ENCODE results near the gene ABCG4.
"Not testable (repeated sequence)": the region's sequence is repeated elsewhere in the genome, so short reads cannot be mapped to it uniquely, and the experiment has no call there.

Gene ABCG4

GRCh38 chr11:119198925-119199324 lies 50.1 kb downstream of the ABCG4 start:
- H3K4me1 Mint-ChIP-seq = no peaks in the 10 kb centered on the region
- H3K9me3 Mint-ChIP-seq = no peaks in the 10 kb centered on the region

GRCh38 chr11:119201236-119201635 lies 52.4 kb downstream of the ABCG4 start:
- H3K4me3 Mint-ChIP-seq, ATAC-seq, DNase-seq, H3K9me3 Mint-ChIP-seq, H3K27me3 Mint-ChIP-seq, H3K27ac Mint-ChIP-seq: not testable (repeated sequence)
- H3K4me1 Mint-ChIP-seq = peaks cover 12% of the 10 kb centered on the region

More at GRCh38 chr11:119198925-119199324, 50.1 kb downstream of the ABCG4 start:
- Mint-ChIP-seq H3K27me3 (no peaks in the 10 kb centered on the region), H3K27ac (no peak overlapping the region), H3K4me3 (no peak overlapping the region)
- ATAC-seq (no peak), DNase-seq (no peak)

GRCh38 chr11:119202554-119202953 lies 53.7 kb downstream of the ABCG4 start:
- H3K27me3 Mint-ChIP-seq = no peaks in the 10 kb centered on the region
- H3K4me3 Mint-ChIP-seq = no peak overlapping the region
- H3K9me3 Mint-ChIP-seq = no peaks in the 10 kb centered on the region
- no peak overlapping the region for H3K27ac Mint-ChIP-seq
- peaks cover 12% of the 10 kb centered on the region for H3K4me1 Mint-ChIP-seq
- ATAC-seq = no peak
- DNase-seq = no peak

- ATAC-seq (no peak), DNase-seq (no peak)
- Mint-ChIP-seq H3K4me3 (no peak overlapping the region), H3K4me1 (peaks cover 17% of the 10 kb centered on the region), H3K27ac (no peak overlapping the region), H3K9me3 (no peaks in the 10 kb centered on the region), H3K27me3 (no peaks in the 10 kb centered on the region)
Observed at GRCh38 chr11:119204066-119204465, 55.2 kb downstream of the ABCG4 start.

- H3K4me1 Mint-ChIP-seq = peaks cover 26% of the 10 kb centered on the region
- H3K4me3 Mint-ChIP-seq = peak overlapping the region; percentile 92 to 93
- no peak for ATAC-seq
- no peaks in the 10 kb centered on the region for H3K27me3 Mint-ChIP-seq
- no peaks in the 10 kb centered on the region for H3K9me3 Mint-ChIP-seq
- H3K27ac Mint-ChIP-seq = no peak overlapping the region
- no peak for DNase-seq
Observed at GRCh38 chr11:119205080-119205479, 56.2 kb downstream of the ABCG4 start.

- Mint-ChIP-seq H3K9me3 (no peaks in the 10 kb centered on the region), H3K27me3 (no peaks in the 10 kb centered on the region), H3K4me1 (peaks cover 30% of the 10 kb centered on the region), H3K4me3 (peak within 1 kb of the TSS; percentile 92 to 93), H3K27ac (peak within 1 kb of the TSS; percentile 95 to 96)
- ATAC-seq = peak; percentile 89
- peak; percentile 91 to 96 for DNase-seq
Observed at GRCh38 chr11:119205574-119206510, 57.0 kb downstream of the ABCG4 start, which contains the start of gene CBL. CBL (plus strand) TSS chr11:119206339; CDS start chr11:119206418, 79 bp downstream.

- ATAC-seq (peak; percentile 59), DNase-seq (peak in 1 of 2 donors; percentile 63)
- H3K9me3 Mint-ChIP-seq = no peaks in the 10 kb centered on the region
- peak overlapping the region; percentile 74 to 91 for H3K27ac Mint-ChIP-seq
- no peaks in the 10 kb centered on the region for H3K27me3 Mint-ChIP-seq
- peaks cover 34% of the 10 kb centered on the region for H3K4me1 Mint-ChIP-seq
- H3K4me3 Mint-ChIP-seq = peak overlapping the region; percentile 92 to 93
Observed at GRCh38 chr11:119206511-119207414, 57.9 kb downstream of the ABCG4 start.

- Mint-ChIP-seq H3K27ac (peak overlapping the region in 1 of 2 donors; percentile 30), H3K4me3 (peak overlapping the region; percentile 92 to 93), H3K9me3 (no peaks in the 10 kb centered on the region), H3K4me1 (peaks cover 34% of the 10 kb centered on the region), H3K27me3 (no peaks in the 10 kb centered on the region)
- ATAC-seq (no peak), DNase-seq (no peak)
Observed at GRCh38 chr11:119207415-119207960, 58.6 kb downstream of the ABCG4 start.

DNA sequence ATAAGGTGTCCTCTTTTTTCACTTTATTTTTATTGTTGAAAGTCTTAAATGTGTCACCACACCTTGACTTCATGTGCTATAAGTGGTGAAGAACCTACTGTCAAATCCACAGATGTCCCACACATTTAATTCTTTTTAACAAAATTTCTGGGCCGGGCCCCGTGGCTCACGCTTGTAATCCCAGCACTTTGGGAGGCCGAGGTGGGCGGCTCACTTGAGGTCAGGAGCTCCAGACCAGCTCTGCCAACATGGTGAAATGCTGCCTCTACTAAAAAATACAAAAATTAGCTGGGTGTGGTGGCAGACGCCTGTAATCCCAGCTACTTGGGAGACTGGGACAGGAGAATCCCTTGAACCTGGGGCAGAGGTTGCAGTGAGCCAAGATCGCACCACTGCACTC lies 60.3 kb downstream of the ABCG4 start:
- Mint-ChIP-seq H3K27me3 (no peaks in the 10 kb centered on the region), H3K4me3 (no peak overlapping the region), H3K9me3 (no peaks in the 10 kb centered on the region), H3K27ac (peak overlapping the region in 1 of 2 donors; percentile 44), H3K4me1 (peaks cover 47% of the 10 kb centered on the region)
- DNase-seq (no peak), ATAC-seq (no peak)

DNA sequence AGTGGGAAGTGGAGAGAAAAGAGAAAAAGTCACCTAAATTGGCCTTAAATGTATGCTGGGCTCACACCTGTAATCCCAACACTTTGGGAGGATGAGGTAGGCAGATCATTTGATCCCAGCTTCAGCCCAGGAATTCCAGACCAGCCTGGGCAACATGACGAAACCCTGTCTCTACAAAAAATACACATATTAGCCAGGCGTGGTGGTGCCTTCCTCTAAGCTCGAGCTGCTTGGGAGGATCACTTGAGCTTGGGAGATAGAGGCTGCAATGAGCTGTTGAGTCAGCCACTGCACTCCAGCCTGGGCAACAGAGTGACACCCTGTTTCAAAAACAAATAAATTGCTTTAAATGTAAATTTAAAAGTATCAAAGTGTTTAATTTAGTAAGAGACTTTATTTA lies 61.2 kb downstream of the ABCG4 start:
- ATAC-seq = no peak
- no peak for DNase-seq
- Mint-ChIP-seq H3K27me3 (no peaks in the 10 kb centered on the region), H3K9me3 (no peaks in the 10 kb centered on the region), H3K4me3 (no peak overlapping the region), H3K4me1 (peaks cover 51% of the 10 kb centered on the region), H3K27ac (no peak overlapping the region)
